GM23338 (cell line): ENCODE data around the gene PRR12. TPM values are rescaled to one million over a fixed set of nuclear protein-coding genes. Genes with fewer than 3 reads are reported as not detected.

Experiments used
- ATAC-seq: fragments of 200-7000 bp; cut with Tn5 transposase; 3 replicates; pipeline ENCODE4 v1.9.1; 2020
- DNase-seq: peaks from one replicate; pipeline ENCODE4 v3.0.0-alpha.2; 2015; ENCODE audit warnings: low spot score
- H2AFZ ChIP-seq: fragments of 200-600 bp; sonication (generic); 2 replicates; pipeline ENCODE4 v1.8.0; 2016; ENCODE audit warnings: antibody characterized with exemption, mild to moderate bottlenecking, moderate library complexity
- H3F3A ChIP-seq: fragments of 200-600 bp; sonication (generic); replicated peaks from 2 replicates; pipeline ENCODE4 v1.8.0; 2017; ENCODE audit warnings: antibody characterized with exemption, mixed run types, low read depth
- H3K27ac ChIP-seq: fragments of 200-600 bp; sonication (generic); 2 replicates; pipeline ENCODE4 v1.6.1; 2016; ENCODE audit warnings: low read depth
- H3K27me3 ChIP-seq: fragments of 200-600 bp; sonication (generic); 2 replicates; pipeline ENCODE4 v1.8.0; 2016; ENCODE audit warnings: mild to moderate bottlenecking, mixed run types, moderate library complexity; ENCODE audit not compliant: insufficient read depth
- H3K36me3 ChIP-seq: fragments of 200-600 bp; sonication (generic); 2 replicates; pipeline ENCODE4 v1.8.0; 2016; ENCODE audit warnings: mild to moderate bottlenecking; ENCODE audit not compliant: insufficient read depth
- H3K4me1 ChIP-seq: fragments of 200-600 bp; sonication (generic); 2 replicates; pipeline ENCODE4 v1.8.0; 2016; ENCODE audit warnings: mild to moderate bottlenecking, moderate library complexity; ENCODE audit not compliant: insufficient read depth
- H3K4me2 ChIP-seq: fragments of 200-600 bp; sonication (generic); 2 replicates; pipeline ENCODE4 v1.7.1; 2017; ENCODE audit warnings: mixed run types
- H3K4me3 ChIP-seq: fragments of 200-600 bp; sonication (generic); 2 replicates; pipeline ENCODE4 v1.6.1; 2016; ENCODE audit warnings: mixed run types
- H3K79me2 ChIP-seq: fragments of 200-600 bp; sonication (generic); replicated peaks from 2 replicates; pipeline ENCODE4 v1.8.0; 2017; ENCODE audit warnings: mild to moderate bottlenecking; ENCODE audit not compliant: insufficient read depth
- H3K9me2 ChIP-seq: fragments of 200-600 bp; sonication (generic); 2 replicates; pipeline ENCODE4 v1.8.0; 2017; ENCODE audit not compliant: insufficient read depth
- H4K20me1 ChIP-seq: fragments of 200-600 bp; sonication (generic); replicated peaks from 2 replicates; pipeline ENCODE4 v1.8.0; 2017; ENCODE audit warnings: mild to moderate bottlenecking; ENCODE audit not compliant: insufficient read depth
- H3K27ac Mint-ChIP-seq: 2 replicates; pipeline ENCODE4 v1.8.0; 2020; ENCODE audit warnings: inconsistent platforms, mild to moderate bottlenecking, moderate library complexity, mixed read lengths
- H3K27me3 Mint-ChIP-seq: 3 replicates; pipeline ENCODE4 v1.8.0; 2022; ENCODE audit warnings: low read depth, mild to moderate bottlenecking, moderate library complexity, mixed read lengths, inconsistent platforms; ENCODE audit not compliant: insufficient read depth, poor library complexity
- H3K36me3 Mint-ChIP-seq: 3 replicates; pipeline ENCODE4 v1.8.0; 2021; ENCODE audit warnings: low read depth, mild to moderate bottlenecking, inconsistent platforms, moderate library complexity, mixed read lengths
- H3K4me1 Mint-ChIP-seq: 3 replicates; pipeline ENCODE4 v1.8.0; 2020; ENCODE audit warnings: mild to moderate bottlenecking, inconsistent platforms, mixed read lengths
- H3K4me3 Mint-ChIP-seq: 3 replicates; pipeline ENCODE4 v1.8.0; 2021; ENCODE audit warnings: moderate library complexity, mild to moderate bottlenecking, inconsistent platforms, mixed read lengths
- H3K9me3 Mint-ChIP-seq: 3 replicates; pipeline ENCODE4 v1.8.0; 2020; ENCODE audit warnings: moderate library complexity, mild to moderate bottlenecking, inconsistent platforms, mixed read lengths
- CREB1 ChIP-seq: fragments of 250-450 bp; sonication (Bioruptor Pico); IDR thresholded peaks from 2 replicates; pipeline ENCODE4 v1.5.0; 2020; ENCODE audit warnings: low read depth, mild to moderate bottlenecking, moderate library complexity
- CTCF ChIP-seq, 2 experiments: fragments of 200-600 bp in 1 of 2; sonication (generic) in 1 of 2; conservative IDR thresholded peaks; 2 replicates each; pipeline versions ENCODE4 v1.5.1 to v1.6.1; 2016 to 2017; ENCODE audit warnings: antibody characterized with exemption in 2 of 2, low read depth in 2 of 2, mild to moderate bottlenecking in 2 of 2, moderate library complexity in 1 of 2
- ETS1 ChIP-seq: IDR thresholded peaks from 2 replicates; pipeline ENCODE4 v1.6.1; 2016; ENCODE audit warnings: antibody characterized with exemption
- EZH2 ChIP-seq: fragments of 200-600 bp; sonication (generic); IDR thresholded peaks from one replicate; pipeline ENCODE4 v1.8.0; 2017; ENCODE audit warnings: antibody characterized with exemption, mild to moderate bottlenecking, low read depth; ENCODE audit not compliant: unreplicated experiment
- EZH2phosphoT487 ChIP-seq: fragments of 200-600 bp; sonication (generic); IDR thresholded peaks from one replicate; pipeline ENCODE4 v1.8.1; 2018; ENCODE audit warnings: antibody characterized with exemption; ENCODE audit not compliant: unreplicated experiment
- JUNB ChIP-seq: IDR thresholded peaks from one replicate; pipeline ENCODE4 v1.6.1; 2016; ENCODE audit warnings: antibody characterized with exemption; ENCODE audit not compliant: unreplicated experiment
- NANOG ChIP-seq: IDR thresholded peaks from 2 replicates; pipeline ENCODE4 v1.6.1; 2016; ENCODE audit warnings: antibody characterized with exemption, borderline replicate concordance
- POLR2AphosphoS5 ChIP-seq: IDR thresholded peaks from 2 replicates; pipeline ENCODE4 v1.6.1; 2016; ENCODE audit warnings: antibody characterized with exemption, low read depth
- STAT1 ChIP-seq: IDR thresholded peaks from one replicate; pipeline ENCODE4 v1.6.1; 2016; ENCODE audit warnings: antibody characterized with exemption; ENCODE audit not compliant: unreplicated experiment
- ZNF114 ChIP-seq: fragments of 250-450 bp; sonication (Bioruptor Pico); IDR thresholded peaks from 2 replicates; pipeline ENCODE4 v1.5.0; 2020; ENCODE audit warnings: mild to moderate bottlenecking, moderate library complexity
- ZNF331 ChIP-seq: fragments of 250-450 bp; sonication (Bioruptor Pico); IDR thresholded peaks from 2 replicates; pipeline ENCODE4 v1.5.0; 2020; ENCODE audit warnings: low read depth, mild to moderate bottlenecking, moderate library complexity
- ZNF462 ChIP-seq: fragments of 250-450 bp; sonication (Bioruptor Pico); IDR thresholded peaks from 2 replicates; pipeline ENCODE4 v1.5.0; 2020; ENCODE audit warnings: mild to moderate bottlenecking, moderate library complexity
- polyA plus RNA-seq: library from polyadenylated mRNA; unstranded; fragments of >200 nt; fragmentation: Nextera tagmentation; extraction: Ambion mirVana; gene quantifications from 2 replicates; pipeline ENCODE4 v1.2.1, GENCODE V29; 2016
- total RNA-seq: library from RNA; depleted of rRNA; stranded (reverse); fragments of >200 nt; shearing (Covaris generic); gene quantifications from 2 replicates; pipeline ENCODE4 v1.2.3, GENCODE V29; 2014

Gene PRR12
- total and polyA plus RNA-seq, 2 experiments from 2014 or later, result 8.6 to 41.6 TPM

GRCh38 chr19:49660338-49660961 lies 69.5 kb downstream of the PRR12 start:
- Mint-ChIP-seq H3K9me3 (peaks cover 19% of the 10 kb centered on the region), H3K27me3 (peaks cover 29% of the 10 kb centered on the region), H3K27ac (no peak overlapping the region), H3K36me3 (peaks cover 75% of the 10 kb centered on the region), H3K4me3 (no peak overlapping the region), H3K4me1 (peaks cover 15% of the 10 kb centered on the region)
- ATAC-seq (no peak), DNase-seq (no peak)
- Histone ChIP-seq H3K27ac (no peak overlapping the region), H3F3A (peaks cover 30% of the 10 kb centered on the region), H4K20me1 (peaks cover 17% of the 10 kb centered on the region), H2AFZ (no peak overlapping the region), H3K4me1 (peaks cover 5% of the 10 kb centered on the region; the same call in 1 of the 2 replicates), H3K36me3 (peaks cover 16% of the 10 kb centered on the region), H3K4me2 (no peak overlapping the region), H3K27me3 (no peaks in the 10 kb centered on the region), H3K79me2 (peaks cover 16% of the 10 kb centered on the region), H3K9me2 (no peaks in the 10 kb centered on the region), H3K4me3 (no peak overlapping the region)
- TF ChIP-seq JUNB (no peak), CREB1 (no peak)

GRCh38 chr19:49662011-49662410 lies 71.0 kb downstream of the PRR12 start:
- Histone ChIP-seq H4K20me1 (peaks cover 18% of the 10 kb centered on the region), H3K79me2 (peaks cover 28% of the 10 kb centered on the region), H3K4me3 (no peak overlapping the region), H3K4me1 (peaks cover 9% of the 10 kb centered on the region), H3K27me3 (no peaks in the 10 kb centered on the region), H3K36me3 (peaks cover 16% of the 10 kb centered on the region), H3K4me2 (no peak overlapping the region), H2AFZ (no peak overlapping the region), H3F3A (peaks cover 30% of the 10 kb centered on the region), H3K9me2 (no peaks in the 10 kb centered on the region), H3K27ac (no peak overlapping the region)
- no peak overlapping the region for H3K27ac Mint-ChIP-seq
- peaks cover 19% of the 10 kb centered on the region for H3K9me3 Mint-ChIP-seq
- H3K36me3 Mint-ChIP-seq, result peaks cover 61% of the 10 kb centered on the region
- no peak overlapping the region for H3K4me3 Mint-ChIP-seq
- ATAC-seq, result no peak
- no peak for DNase-seq
- H3K27me3 Mint-ChIP-seq, result peaks cover 35% of the 10 kb centered on the region
- peaks cover 11% of the 10 kb centered on the region; the same call in 2 of the 3 replicates for H3K4me1 Mint-ChIP-seq
- no peak for TF ChIP-seq ZNF331 (CRISPR knock-in tag)
- TF ChIP-seq POLR2AphosphoS5, result no peak
- no peak for TF ChIP-seq ZNF114 (CRISPR knock-in tag)
- no peak for TF ChIP-seq JUNB
- TF ChIP-seq EZH2phosphoT487, result no peak
- TF ChIP-seq STAT1, result no peak
- TF ChIP-seq CREB1, result no peak
- no peak for TF ChIP-seq NANOG
- TF ChIP-seq CTCF (conservative IDR thresholded peaks at IDR 0.05; ENCODE audit: low read depth in 2 of 2), result no peak
- no peak for TF ChIP-seq EZH2
- no peak for TF ChIP-seq ETS1
- TF ChIP-seq ZNF462 (CRISPR knock-in tag), result no peak
